Mucosa of rectum (tissue), 2 donors: ENCODE measurements around the gene PCDH9.

Source experiments
- H3K27ac ChIP-seq, 2 donors: one replicate each; pipeline ENCODE4 v1.7.0; 2013; ENCODE audit warnings: inconsistent platforms in 2 of 2, low read depth in 2 of 2, low read length in 2 of 2
- H3K27me3 ChIP-seq, 2 donors: one replicate each; pipeline ENCODE4 v1.7.0; 2013; ENCODE audit warnings: low read length in 2 of 2; ENCODE audit not compliant: control insufficient read depth in 2 of 2, insufficient read depth in 2 of 2
- H3K36me3 ChIP-seq, 2 donors: one replicate each; pipeline ENCODE4 v1.7.0; 2013; ENCODE audit warnings: low read length in 2 of 2; ENCODE audit not compliant: control insufficient read depth in 2 of 2, insufficient read depth in 2 of 2
- H3K4me1 ChIP-seq, 2 donors: one replicate each; pipeline ENCODE4 v1.7.0; 2013; ENCODE audit warnings: low read length in 2 of 2, mild to moderate bottlenecking in 1 of 2; ENCODE audit not compliant: control insufficient read depth in 2 of 2, insufficient read depth in 2 of 2
- H3K4me3 ChIP-seq, 2 donors: one replicate each; pipeline ENCODE4 v1.7.0; 2013; ENCODE audit warnings: low read length in 2 of 2
- H3K9ac ChIP-seq, 2 donors: one replicate each; pipeline ENCODE4 v1.7.0; 2013; ENCODE audit warnings: low read length in 2 of 2, low read depth in 1 of 2, mild to moderate bottlenecking in 1 of 2
- H3K9me3 ChIP-seq, 2 donors: one replicate each; pipeline ENCODE4 v1.7.0; 2013; ENCODE audit warnings: low read length in 2 of 2; ENCODE audit not compliant: control insufficient read depth in 2 of 2
- donor health status: healthy.
- donor health status: Normal muscosa, but diverticular disease.

The PCDH9 gene

GRCh38 chr13:66849706-66850105, 380.4 kb downstream of the PCDH9 start:
- Histone ChIP-seq H3K4me3 (no peak overlapping the region), H3K9ac (no peak overlapping the region), H3K27me3 (no peaks in the 10 kb centered on the region), H3K9me3 (no peaks in the 10 kb centered on the region), H3K4me1 (no peaks in the 10 kb centered on the region), H3K27ac (no peak overlapping the region), H3K36me3 (no peaks in the 10 kb centered on the region)

GRCh38 chr13:66847541-66847940, 382.6 kb downstream of the PCDH9 start:
- no peak overlapping the region for H3K27ac ChIP-seq
- H3K4me3 ChIP-seq = no peak overlapping the region
- no peak overlapping the region for H3K9ac ChIP-seq
- H3K27me3 ChIP-seq = no peaks in the 10 kb centered on the region
- no peaks in the 10 kb centered on the region for H3K36me3 ChIP-seq
- H3K4me1 ChIP-seq = no peaks in the 10 kb centered on the region
- no peaks in the 10 kb centered on the region for H3K9me3 ChIP-seq

GRCh38 chr13:66845393-66845792, 384.7 kb downstream of the PCDH9 start:
- Histone ChIP-seq H3K27ac (no peak overlapping the region), H3K27me3 (no peaks in the 10 kb centered on the region), H3K9ac (no peak overlapping the region), H3K9me3 (no peaks in the 10 kb centered on the region), H3K4me3 (no peak overlapping the region), H3K4me1 (no peaks in the 10 kb centered on the region), H3K36me3 (no peaks in the 10 kb centered on the region)

DNA sequence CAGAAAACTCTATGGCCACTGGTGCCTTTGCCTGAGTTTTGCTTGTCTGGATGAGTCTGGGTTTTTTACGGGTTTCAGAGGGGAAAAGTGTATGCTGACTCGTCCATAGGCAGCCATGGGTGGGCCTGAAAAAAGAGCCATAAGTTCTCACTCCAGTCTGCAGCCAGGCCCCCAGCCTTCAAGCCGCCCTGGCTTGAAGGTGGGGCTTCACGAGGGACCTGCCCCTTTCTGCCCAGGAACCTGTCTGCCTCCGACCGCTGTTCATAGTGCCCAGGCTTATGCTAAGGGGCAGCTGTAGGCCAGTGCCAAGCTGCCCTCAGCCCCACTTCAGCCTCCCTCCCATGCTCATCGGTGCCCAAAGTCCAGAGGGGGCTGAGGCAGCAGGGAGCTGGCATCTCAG, 385.2 kb downstream of the PCDH9 start:
- Histone ChIP-seq H3K36me3 (no peaks in the 10 kb centered on the region), H3K27me3 (no peaks in the 10 kb centered on the region), H3K9me3 (no peaks in the 10 kb centered on the region), H3K27ac (no peak overlapping the region), H3K4me1 (no peaks in the 10 kb centered on the region), H3K9ac (no peak overlapping the region), H3K4me3 (no peak overlapping the region)

- Histone ChIP-seq H3K4me1 (no peaks in the 10 kb centered on the region), H3K27me3 (no peaks in the 10 kb centered on the region), H3K36me3 (no peaks in the 10 kb centered on the region), H3K4me3 (no peak overlapping the region), H3K9ac (no peak overlapping the region), H3K27ac (no peak overlapping the region), H3K9me3 (no peaks in the 10 kb centered on the region)
Measured at GRCh38 chr13:66842766-66843165, 387.4 kb downstream of the PCDH9 start.

GRCh38 chr13:66840621-66841020, 389.5 kb downstream of the PCDH9 start:
- Histone ChIP-seq H3K9me3 (no peaks in the 10 kb centered on the region), H3K4me3 (no peak overlapping the region), H3K36me3 (no peaks in the 10 kb centered on the region), H3K27me3 (no peaks in the 10 kb centered on the region), H3K27ac (no peak overlapping the region), H3K4me1 (no peaks in the 10 kb centered on the region), H3K9ac (no peak overlapping the region)

DNA sequence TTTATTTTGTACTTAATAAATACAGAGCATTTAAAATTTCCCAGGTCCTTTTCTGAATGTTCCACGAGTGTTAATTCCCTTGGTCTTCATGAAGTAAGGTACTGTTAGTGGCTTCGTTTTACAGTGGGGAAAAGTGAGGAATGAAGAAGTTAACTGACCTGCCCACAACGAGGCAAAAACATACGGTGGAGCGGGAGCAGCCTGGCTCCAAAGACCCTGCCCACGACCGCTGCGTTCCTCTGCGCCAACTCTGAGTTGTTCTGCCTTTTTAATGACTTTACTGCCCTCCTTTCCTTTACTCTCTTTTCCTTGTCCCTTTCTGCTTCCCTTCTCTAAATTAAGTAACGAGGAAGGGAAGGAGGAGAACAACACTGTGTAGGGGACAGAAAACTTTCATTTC, 392.9 kb downstream of the PCDH9 start:
- H3K4me3 ChIP-seq = no peak overlapping the region

GRCh38 chr13:66835040-66835628, 395.0 kb downstream of the PCDH9 start:
- no peaks in the 10 kb centered on the region for H3K9me3 ChIP-seq
- H3K9ac ChIP-seq = no peak overlapping the region
- H3K36me3 ChIP-seq = no peaks in the 10 kb centered on the region
- no peak overlapping the region for H3K4me3 ChIP-seq
- no peaks in the 10 kb centered on the region for H3K27me3 ChIP-seq
- H3K4me1 ChIP-seq = no peaks in the 10 kb centered on the region
- no peak overlapping the region for H3K27ac ChIP-seq

More for the DNA sequence above, 392.9 kb downstream of the PCDH9 start:
- Histone ChIP-seq H3K36me3 (no peaks in the 10 kb centered on the region), H3K9me3 (no peaks in the 10 kb centered on the region), H3K27ac (no peak overlapping the region), H3K27me3 (no peaks in the 10 kb centered on the region), H3K4me1 (no peaks in the 10 kb centered on the region), H3K9ac (no peak overlapping the region)

DNA sequence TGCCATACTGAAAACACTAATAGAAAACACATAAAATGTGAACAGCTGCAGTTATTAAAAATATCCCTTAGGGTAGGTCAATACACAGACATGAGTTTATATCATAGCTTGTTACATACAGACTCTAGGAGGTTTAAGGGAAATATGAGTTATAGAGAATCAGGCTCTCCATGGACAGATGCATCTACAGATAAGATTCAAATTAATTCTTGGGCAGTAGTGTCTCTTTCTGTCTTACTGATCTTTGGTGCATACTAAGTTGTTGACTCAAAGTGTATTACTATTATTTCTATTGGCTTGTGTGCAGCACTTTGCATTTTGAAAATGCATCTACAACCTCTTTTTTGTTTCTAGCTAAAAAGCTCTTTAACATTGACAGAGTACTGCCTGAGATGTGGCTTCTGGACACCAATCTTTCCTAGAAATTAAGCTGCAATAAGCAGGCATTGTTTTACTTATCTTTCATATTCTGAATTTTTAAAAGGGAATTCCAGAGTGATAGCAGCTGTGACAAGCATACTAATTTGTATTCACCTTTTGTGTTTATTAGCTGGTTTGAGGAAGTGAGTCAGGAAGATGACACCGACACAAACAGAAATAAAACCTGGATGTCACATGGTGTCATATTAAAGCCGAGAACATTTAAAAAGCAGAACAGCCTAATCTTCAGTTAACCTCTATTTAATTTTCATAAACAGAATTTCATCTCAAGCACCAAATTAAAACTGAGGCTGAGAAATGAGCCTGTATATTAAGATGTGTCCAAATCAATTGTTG, 399.0 kb downstream of the PCDH9 start:
- H3K27ac ChIP-seq = no peak overlapping the region
- no peak overlapping the region for H3K9ac ChIP-seq
- no peak overlapping the region for H3K4me3 ChIP-seq
- H3K9me3 ChIP-seq = no peaks in the 10 kb centered on the region
- no peaks in the 10 kb centered on the region for H3K27me3 ChIP-seq
- no peaks in the 10 kb centered on the region for H3K36me3 ChIP-seq
- no peaks in the 10 kb centered on the region for H3K4me1 ChIP-seq

GRCh38 chr13:66829803-66830202, 400.3 kb downstream of the PCDH9 start:
- no peak overlapping the region for H3K27ac ChIP-seq
- H3K4me1 ChIP-seq = no peaks in the 10 kb centered on the region
- no peaks in the 10 kb centered on the region for H3K9me3 ChIP-seq
- no peak overlapping the region for H3K9ac ChIP-seq
- H3K36me3 ChIP-seq = no peaks in the 10 kb centered on the region
- no peaks in the 10 kb centered on the region for H3K27me3 ChIP-seq
- H3K4me3 ChIP-seq = no peak overlapping the region
